Body of pancreas (tissue), 4 donors: ENCODE results near the gene CD164.

Source experiments
- CTCF ChIP-seq, 7 experiments: fragments of 450-650 bp in 4 of 7; fragments of 200-600 bp in 3 of 7; sonication (generic) in 3 of 7; IDR thresholded peaks; one replicate each; pipeline ENCODE4 v1.5.1; 2016 to 2019; ENCODE audit warnings: antibody characterized with exemption in 7 of 7
- POLR2A ChIP-seq, 3 donors: fragments of 450-650 bp; IDR thresholded peaks; one replicate each; pipeline ENCODE4 v1.6.1; 2016; ENCODE audit warnings: antibody characterized with exemption in 3 of 3, mild to moderate bottlenecking in 2 of 3

- TF ChIP-seq CTCF (IDR thresholded peaks at IDR 0.05): no peak
- no peak for TF ChIP-seq POLR2A (IDR thresholded peaks at IDR 0.05)
Measured at GRCh38 chr6:109406196-109406595, 23.9 kb upstream of the CD164 start.
